HG03571 (cell line): ENCODE measurements around the gene DTX1.

Experiments used
- ATAC-seq: cut with Tn5 transposase; IDR thresholded peaks from one replicate; pipeline ENCODE4 v1.9.1; 2021; ENCODE audit not compliant: unreplicated experiment

The DTX1 gene

DNA sequence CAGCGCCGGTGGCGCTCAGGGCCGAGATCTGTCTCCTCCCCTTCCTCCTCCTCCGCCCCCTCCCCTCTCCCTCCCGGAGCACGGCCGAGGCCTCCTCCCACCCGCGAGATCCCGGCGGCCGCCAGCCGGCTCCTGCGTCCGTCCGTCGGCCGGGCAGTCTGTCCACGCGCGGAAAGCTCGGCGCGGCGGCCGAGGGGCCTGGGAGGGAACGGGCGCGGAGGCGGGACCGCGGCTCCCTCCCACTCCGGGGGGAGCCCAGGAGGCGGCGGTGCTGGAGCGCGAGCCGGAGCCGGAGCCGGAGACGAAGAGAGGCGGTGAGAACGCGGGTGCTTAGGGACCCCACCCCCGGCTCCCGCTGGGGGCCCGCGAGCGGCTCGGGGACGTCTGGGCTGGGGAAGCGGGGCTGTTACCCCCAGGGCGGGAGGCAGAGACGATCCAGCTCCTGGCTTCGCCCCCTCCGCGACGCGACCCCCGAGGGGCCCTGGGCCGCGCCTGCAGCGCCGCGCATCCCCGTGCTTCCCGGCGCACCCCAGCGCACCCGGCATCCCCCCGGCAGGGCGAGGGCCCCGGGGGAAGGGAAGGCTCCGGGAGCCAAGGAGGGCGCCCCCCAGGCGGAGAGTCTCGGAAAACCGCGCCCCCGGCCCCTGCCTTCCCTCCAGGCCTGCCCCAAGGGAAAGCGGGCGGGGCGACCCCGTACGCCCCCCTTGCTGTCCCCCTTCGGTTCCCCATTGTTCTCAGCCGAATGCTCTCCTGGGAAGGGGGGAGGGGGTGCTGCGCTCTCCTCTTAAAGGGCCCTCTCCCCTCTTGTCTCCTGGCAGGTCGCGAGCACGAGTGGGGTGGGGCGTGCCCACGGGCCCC lies at the start of gene DTX1:
Gene DTX1 (plus strand): TSS at position 100 of the 858 bp plus-strand sequence. CDS start 1,463 bp downstream, outside the sequence.
- no peak for ATAC-seq

DNA sequence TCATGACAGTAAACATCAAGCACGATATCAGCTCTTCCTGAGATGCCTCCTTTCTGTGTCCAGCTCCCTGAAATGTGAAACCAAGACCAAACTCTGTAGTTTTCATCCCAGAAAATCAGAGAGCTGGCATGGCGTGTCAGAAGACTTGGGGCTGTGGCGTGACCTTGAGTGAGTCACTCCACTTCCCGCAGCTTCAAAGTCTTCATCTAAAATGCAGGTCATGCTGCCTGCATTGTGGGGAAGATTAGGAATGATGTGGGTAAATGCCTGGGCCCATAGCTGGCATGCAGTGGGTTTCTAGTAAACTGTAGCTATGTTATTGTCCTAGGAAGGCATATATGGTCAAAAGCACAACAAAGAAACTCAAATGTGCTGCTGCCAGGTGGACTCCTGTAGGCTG lies 49.4 kb upstream of the DTX1 start:
- ATAC-seq, result no peak

DNA sequence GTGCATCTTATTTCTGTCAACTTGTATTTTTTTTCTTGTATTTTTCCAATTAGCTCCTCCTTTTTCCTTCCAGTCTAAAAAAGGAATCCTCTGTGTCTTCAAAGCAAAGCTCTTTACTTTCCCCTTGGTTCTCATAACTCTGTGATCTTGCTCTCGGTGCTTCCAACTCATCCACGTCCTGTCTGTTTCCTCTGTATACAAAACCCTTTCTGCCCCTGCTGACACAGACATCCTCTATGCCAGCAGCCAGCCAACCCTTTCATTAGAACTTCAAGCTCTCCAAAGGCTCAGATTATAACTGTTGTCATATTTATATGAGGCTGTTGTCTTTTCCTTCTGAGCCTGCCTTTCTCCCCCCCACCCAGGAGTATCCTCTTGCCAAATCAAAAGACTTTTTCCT lies 45.8 kb upstream of the DTX1 start:
- no peak for ATAC-seq

DNA sequence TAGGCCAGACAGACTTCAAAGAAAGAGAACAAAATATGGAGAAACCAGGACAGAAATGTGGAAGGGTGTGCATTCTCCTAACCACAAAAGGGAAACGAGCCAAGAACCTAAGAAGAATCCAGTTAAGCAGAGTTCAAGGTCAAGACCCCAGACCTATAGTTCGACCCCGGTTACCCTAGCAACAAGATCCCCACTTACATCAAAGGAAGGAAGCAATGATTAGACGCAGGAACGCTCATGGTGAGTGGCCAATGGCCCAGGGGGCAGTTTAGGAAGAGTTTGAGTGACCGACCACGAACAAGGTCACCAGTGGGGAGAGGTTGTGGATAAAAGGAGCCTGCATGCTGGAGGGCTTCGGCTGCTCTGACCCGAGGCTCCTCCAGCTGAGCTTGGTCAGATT lies 42.0 kb upstream of the DTX1 start:
- no peak for ATAC-seq

DNA sequence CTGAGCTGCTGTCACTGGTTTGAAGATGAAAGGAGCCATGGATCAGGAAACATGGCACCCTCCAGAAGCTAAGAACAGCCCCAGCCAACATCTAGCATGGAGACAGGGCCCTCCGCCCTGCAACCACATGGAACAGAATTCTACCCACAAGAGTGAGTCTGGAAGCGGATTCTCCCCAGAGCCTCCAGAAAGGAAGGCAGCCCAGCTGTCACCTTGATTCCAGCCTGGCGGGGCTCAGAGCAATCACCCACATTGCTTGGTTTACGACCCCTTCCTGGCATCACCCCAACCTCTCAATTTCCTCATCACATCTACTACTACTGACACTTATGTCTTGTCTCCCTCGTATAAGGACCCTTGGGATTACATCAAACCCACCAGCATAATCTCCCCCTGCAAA lies 39.7 kb upstream of the DTX1 start:
- ATAC-seq, result no peak

DNA sequence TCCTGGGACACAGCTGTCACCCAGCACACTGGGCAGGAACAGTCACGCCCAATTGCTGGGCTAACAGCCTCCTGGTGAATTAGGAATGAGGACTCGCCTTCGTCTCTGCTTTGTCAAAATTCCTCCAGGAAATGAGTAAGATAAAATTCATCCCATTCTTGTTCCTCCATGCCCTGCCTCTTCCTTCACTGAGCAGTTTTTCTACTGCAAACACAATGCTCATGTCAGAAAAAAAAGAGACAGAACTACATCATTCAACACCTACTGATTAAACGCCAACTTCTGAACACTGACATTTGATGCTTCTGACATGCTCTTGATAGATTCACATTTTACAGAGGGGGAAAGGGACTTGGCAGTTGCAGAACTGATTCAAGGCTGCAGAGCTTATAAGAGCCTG lies 37.5 kb upstream of the DTX1 start:
- ATAC-seq, result no peak

DNA sequence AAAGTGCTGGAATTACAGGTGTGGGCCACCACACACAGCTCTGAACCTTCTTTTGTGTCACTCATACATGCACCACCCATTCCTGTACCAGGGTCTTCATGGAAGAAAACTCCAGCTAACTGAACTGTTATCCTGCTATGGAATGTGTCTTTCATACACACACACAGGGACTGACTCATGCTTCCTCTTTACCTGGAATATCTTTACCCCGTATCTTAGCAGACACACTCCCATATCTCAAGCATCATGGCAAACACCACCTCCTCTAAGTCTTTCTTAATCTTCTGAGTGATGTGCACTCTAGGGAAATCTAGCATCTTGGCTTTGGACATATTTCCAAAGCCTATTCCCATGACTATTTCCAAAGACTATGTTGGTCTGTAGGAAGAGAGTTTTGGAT lies 35.0 kb upstream of the DTX1 start:
- ATAC-seq, result no peak

DNA sequence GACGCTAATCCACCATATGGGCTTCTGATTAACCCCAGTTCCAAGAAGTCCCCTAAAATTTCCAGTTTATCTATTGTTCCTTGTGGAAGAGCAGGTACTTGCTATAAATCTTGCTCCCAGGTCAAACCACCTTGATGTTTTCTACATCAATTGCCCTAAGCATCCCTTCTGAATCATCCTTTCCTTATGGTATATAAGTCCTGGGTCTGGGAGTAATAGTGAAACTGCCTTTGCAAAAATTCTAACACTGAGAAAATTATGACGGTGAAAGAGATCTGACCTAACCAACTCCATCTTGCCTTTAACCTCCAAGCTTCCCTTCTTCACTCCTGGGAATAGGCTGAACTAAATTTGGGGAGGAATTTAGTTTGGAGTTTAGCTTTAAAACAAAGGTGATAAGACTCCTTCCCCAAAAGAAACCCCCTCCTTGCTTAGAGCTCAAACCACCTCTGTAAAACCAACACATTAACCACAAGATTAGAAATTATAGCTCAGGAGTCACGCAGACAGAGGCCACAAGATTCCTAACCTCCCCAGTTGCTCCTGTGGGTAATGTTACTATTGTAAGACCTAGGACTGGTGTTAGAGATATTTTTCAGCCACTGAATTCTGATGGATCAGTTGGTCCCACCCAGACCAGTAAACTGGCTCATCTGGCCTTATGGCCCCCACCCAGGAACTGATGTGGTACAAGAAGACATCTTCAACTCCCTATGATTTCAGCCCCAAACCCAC lies 33.8 kb upstream of the DTX1 start:
- no peak for ATAC-seq

DNA sequence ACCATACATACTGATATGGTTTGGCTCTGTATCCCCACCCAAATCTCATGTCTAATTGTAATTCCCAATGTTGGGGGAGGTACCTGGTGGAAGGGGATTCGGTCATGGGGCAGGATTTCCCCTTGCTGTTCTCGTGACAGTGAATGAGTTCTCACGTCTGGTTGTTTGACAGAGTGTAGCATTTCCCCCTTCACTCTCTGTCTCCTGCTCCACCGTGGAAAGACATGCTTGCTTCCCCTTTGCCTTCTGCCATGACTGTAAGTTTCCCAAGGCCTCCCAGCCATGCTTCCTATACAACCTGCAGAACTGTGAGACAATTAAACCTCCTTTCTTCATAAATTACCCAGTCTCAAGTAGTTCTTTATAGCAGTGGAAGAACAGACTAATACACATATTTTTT lies 28.8 kb upstream of the DTX1 start:
- ATAC-seq, result no peak

DNA sequence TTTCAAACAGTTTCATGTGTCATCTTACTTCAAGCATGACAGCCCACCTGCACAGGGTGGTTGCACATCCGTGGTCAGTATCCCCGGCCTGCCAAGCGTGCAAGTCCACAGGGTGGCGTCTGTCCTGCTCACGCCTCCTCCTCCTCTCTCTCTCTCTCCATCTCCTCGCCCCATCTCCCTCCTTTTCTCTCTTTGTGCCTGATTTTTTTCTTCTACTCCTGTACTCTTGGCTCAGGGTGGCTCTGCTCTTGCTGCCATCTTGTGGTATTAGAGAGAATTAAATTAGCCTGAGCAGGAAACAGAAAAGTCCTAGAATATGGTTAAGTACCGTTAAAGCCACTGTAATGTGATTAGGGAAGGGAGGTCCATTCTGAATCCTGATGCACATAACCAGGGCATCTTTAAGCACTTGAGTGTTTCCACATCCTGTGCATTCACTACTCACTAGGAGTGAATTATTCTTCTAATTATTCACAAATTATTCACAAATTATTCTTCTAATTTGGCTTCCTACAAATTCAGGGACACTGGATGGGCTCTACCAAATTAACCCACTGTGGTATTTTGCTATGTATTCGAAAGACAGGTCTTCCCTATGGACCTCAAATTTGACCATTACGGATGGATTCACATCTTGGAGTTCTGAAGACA lies 25.5 kb upstream of the DTX1 start:
- no peak for ATAC-seq

DNA sequence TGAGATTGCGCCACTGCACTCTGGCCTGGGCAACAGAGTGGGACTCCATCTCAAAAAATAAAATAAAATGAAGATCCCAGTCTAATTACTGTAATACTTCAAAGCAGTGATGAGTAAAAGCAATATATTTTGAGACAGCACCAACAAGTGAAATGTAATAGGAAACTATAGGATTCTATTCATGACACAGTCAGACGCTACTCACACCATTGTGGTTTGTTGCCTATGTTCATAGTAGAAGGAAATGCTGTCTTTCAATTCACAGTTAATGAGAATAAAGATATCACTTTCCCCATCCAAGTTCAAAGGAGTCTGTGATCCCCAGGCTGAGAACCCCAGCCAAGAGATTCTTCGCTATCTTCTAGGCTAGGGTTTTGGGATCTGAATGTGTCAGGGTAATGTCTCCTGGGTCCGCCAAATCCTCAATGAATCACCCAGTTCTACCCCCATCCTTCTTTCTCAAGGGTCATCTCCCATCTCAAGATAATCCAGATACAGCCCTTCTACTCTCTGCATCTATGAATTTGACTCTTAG lies 16.6 kb upstream of the DTX1 start:
- no peak for ATAC-seq

DNA sequence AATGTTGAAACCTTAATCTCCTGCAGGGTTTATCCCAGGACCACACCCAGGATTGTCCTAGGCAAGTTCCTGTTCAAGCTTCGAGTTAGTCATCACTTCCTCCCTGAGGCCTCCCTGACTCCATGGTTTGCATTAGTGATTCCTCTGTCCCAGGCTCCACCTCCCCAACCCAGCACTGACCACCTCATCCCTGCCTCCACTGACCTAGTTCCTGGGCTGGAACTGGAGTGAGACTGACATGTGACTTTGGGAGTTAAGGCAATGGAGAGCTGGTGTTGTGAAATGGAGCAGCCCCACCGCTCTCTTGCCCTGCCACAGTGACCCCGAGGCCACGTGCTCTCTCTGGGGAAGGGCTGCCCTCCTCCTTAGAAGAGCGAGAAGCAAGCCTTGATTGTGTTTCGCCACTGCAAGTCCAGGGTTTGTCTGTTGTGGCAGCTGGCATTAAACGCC lies 15.8 kb upstream of the DTX1 start:
- no peak for ATAC-seq

DNA sequence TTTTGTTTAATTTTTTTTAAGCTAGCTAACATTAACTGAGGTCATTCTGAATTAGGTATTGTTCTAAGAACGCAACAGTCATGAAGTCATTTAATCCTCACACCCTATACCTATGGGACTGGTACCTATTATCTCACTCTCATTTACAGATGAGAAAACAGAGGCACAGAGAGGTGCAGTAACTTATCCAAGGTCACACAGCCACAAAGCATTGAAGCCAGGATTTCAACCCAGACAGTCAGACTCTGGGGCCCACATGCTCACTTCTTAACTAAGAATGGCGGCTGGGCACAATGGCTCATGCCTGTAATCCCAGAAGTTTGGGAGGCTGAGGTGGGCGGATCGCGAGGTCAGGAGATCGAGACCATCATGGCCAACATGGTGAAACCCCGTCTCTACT lies 15.0 kb upstream of the DTX1 start:
- no peak for ATAC-seq

DNA sequence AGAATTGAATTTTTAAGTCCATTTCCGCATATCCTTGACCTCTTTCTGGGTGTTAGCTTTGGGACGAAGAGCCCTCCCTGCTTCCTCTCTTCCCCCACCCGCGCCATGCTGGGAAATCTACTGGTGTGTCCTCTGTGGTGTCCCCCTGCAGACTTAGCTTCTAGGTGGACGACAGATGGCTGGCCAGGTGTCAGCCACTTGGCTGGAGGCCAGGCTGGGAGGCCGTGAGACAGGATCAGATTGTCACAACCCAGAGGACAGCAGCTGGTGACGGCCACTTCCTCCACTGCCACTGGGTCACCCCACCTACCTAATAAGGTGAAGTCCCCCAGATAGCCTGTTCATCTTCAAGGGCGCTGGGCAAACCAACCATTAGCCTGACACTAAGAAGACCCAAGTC lies 13.3 kb upstream of the DTX1 start:
- no peak for ATAC-seq

DNA sequence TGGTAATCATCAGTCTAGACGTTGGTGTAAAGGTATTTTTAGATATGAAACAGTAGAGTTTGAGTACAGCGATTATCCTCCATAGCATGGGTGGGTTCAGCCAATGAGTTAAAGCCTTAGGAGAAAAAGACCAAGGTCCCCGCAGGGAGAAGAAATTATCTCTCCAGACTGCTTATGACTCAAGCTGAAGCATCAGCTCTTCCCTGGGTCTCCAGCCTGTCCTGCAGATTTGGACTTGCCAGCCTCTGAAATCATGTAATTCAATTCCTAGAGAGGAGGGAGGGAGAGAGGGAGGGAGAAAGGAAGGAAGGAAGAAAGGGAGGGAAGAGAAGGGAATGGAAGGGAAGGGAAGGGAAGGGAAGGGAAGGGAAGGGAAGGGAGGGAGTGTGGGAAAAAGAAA lies 12.0 kb upstream of the DTX1 start:
- ATAC-seq, result no peak

DNA sequence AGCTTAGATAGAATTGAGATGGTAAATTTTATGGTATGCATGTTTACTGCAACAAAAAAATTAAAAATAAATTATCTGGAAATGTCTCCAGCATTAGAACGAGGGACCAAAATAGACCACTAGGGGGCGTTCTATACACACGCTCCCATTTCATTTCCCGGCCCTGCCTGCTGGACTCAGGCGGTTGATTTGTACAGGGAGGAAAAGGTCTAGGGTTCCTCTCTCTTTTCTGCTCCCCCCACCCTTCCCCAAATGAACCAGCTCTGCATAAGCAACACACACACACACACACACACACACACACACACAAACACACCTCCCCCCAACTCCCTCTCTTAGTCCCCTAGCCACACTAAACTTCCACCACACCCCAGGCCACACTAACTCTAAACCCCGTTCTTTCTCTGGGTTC lies 7.8 kb upstream of the DTX1 start:
- ATAC-seq, result no peak

DNA sequence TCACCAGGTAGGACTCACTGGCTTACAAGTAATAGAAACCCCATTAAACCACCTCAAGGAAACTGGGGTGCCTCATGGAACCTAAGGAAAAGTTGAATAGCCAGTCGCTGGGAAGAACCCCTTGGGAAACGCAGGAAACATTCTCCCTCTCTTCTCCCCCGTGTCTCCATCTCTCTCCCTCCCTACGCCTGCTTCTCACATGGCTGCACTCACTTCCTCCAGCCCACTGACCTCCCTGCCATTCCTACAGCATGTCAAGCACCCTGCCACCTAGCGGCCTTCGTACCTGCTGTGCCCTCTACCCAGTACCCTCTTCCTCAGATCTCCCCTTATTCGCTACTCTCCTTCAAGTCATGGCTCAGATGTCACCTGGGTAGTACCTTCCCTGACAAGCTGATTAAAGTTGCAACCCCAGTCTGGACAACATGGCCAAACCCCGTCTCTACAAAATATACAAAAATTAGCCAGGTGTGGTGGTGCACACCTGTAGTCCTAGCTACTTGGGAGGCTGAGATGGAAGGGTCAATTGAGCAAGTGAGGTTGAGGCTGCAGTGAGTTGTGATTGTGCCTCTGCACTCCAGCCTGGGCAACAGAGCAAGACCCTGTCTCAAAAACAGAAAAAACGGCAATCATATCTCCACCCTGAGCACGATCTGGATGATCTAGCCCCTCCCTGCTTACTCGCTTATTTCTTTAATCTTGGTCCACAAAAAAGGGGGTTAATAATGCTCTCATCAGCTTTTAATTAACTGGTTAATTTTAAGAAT lies 6.4 kb upstream of the DTX1 start:
- ATAC-seq, result no peak

DNA sequence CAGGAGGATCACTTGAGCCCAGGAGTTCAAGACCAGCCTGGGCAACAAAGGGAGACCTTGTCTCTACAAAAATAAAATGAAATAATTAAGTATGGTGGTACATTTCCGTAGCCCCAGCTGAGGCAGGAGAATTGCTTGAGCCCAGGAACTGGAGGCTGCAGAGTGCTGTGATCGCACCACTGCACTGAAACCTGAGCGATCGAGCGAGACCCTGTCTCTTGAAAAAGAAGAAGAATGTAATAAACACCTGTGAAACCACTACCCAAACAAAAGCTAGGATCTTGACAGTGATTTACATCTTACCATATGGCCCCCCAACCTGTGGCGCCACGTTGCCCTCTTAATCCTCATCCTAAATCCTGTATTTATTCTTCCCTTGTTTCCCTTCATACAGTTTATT lies 5.7 kb upstream of the DTX1 start:
- ATAC-seq, result no peak

DNA sequence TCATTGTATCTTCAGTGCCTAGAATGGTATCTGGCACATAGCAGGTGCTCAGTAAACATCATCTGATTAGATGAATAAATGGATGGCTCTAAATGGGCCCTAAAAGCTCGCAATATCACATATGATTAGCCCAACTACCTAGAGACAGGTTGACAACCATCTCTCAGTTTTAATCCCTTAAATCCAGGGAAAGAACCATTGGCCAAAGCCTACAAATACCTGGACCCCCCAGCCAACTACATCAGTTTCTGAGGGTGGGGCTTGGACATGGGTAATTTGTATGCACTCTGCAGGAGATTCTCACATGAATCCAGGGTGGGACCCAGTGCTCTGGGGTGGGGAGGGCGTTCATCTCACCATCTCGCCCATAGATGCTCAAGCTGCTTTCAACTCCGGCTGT lies 4.8 kb upstream of the DTX1 start:
- ATAC-seq, result no peak

DNA sequence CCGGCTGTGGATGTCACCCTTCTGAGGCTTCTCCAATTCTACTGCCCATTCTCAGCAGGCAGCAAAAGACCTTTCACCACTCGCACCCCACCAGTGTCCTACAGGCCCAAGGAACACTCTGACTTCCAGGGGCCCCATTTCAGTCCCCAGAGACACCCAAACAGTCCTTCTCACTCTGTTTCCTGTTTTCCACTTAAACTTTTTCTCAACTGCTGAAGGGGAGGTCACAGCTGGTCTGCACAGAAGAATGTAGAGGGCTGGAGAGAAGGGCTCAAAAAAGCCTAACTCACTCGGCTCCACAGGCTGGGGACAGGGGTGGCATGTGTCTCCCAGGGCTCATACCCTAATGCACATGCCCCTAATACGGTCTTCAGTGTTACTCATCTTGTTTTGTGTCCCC lies 4.2 kb upstream of the DTX1 start:
- no peak for ATAC-seq

DNA sequence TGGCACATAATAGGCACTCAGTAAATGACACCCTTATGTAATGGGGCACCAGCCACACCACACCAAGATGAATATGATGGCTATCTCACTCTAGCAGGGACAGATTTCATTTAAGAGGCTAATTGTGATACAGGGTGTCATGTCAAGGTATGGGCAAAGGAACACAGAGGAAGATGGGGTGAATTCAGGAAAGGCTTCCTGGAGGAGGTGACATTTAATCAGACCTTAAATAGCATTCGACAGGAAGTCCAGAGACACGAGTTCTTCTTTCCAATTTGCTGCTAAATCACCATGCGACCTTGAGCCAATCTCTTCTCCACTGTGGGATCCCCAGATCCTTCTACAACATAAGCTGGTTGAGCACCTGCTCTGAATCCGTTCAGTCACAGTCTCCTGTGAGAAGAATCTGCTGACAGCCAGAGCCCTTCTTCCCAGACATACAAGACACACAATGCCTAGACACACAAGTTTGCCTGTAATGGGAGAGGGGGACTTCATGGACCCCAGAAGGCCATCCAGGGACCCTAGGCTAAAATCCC lies 1.5 kb upstream of the DTX1 start:
- ATAC-seq, result no peak
